ENCODE measurements around the gene GID4.

GID4 gene

GRCh38 chr17:18105595-18105994 is 66.4 kb downstream of the GID4 start:
- DNase-seq: no peak

- DNase-seq: no peak
These were observed 67.0 kb downstream of the GID4 start for GRCh38 chr17:18106211-18106610.

GRCh38 chr17:18107061-18107790 is 68.0 kb downstream of the GID4 start:
- DNase-seq: no peak

GRCh38 chr17:18107971-18108370 is 68.8 kb downstream of the GID4 start:
- DNase-seq: no peak

GRCh38 chr17:18108401-18109312 is 69.4 kb downstream of the GID4 start, which contains the start of gene MYO15A:
TSS of gene MYO15A (plus strand) at chr17:18108756. CDS start at chr17:18118801, 10,045 bp downstream.
- no peak for DNase-seq

GRCh38 chr17:18109935-18110485 is 70.8 kb downstream of the GID4 start:
- DNase-seq: no peak

- DNase-seq: no peak
These were observed 71.5 kb downstream of the GID4 start for GRCh38 chr17:18110636-18111145.

GRCh38 chr17:18111330-18111971 is 72.2 kb downstream of the GID4 start:
- DNase-seq: no peak

- no peak for DNase-seq
These were observed 76.3 kb downstream of the GID4 start for GRCh38 chr17:18115517-18115916.

GRCh38 chr17:18116078-18116477 is 76.9 kb downstream of the GID4 start:
- no peak for DNase-seq

- no peak for DNase-seq
These were observed 78.3 kb downstream of the GID4 start for GRCh38 chr17:18117533-18117932.

All from NCI-H1417 treated with DMSO at 0.1 percent for 48 hours (cell line).